ENCODE results near the gene SIK1.

Gene SIK1

GRCh38 chr21:43369124-43369523, 57.8 kb downstream of the SIK1 start:
- no peak for DNase-seq (ENCODE audit: low read depth in 1 of 2, low spot score in 1 of 2)

- DNase-seq (ENCODE audit: low read depth in 1 of 2, low spot score in 1 of 2) = no peak
These were observed 58.2 kb downstream of the SIK1 start for GRCh38 chr21:43368685-43369084.

DNA sequence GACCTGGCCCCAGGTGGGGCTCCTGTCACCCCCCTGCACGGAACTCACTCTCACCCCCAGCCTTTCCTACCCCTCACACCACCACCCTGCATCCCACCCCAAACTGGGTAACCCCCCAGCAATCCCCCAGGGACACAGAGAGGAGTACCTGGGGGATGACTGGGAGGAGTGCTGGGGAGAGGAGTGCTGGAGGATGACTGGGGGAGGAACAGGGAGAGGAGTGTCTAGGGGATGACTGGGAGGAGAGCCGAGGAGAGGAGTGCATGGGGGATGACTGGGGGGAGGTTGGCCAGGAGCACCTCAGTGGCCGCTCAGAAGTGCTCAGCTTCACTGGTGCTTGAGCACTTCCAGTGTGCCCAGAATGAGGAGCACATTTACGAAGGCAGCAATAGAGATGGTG, 59.1 kb downstream of the SIK1 start:
- no peak for DNase-seq (ENCODE audit: low read depth in 1 of 2, low spot score in 1 of 2)

GRCh38 chr21:43367296-43367695, 59.6 kb downstream of the SIK1 start:
- no peak for DNase-seq (ENCODE audit: low read depth in 1 of 2, low spot score in 1 of 2)

DNA sequence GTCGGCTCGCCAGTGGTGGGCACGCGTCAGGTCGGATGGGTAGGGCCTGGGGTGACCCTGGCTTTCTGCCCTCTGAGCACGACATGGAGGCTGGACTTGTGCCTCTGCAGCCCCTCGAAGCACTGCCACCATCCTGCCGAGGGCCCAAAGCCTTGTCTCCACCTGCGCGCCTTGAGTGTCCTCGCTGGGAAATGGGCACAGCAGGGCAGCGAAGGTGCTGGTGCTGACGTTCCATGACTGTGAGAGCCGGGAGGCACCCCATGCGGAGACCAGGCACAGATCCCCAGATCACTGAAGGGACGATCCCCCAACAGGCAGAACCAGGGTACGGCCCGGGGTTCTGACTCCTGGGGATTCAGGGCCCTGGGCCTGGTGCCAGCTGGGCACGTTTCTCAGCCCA, 60.3 kb downstream of the SIK1 start:
- DNase-seq (ENCODE audit: low read depth in 1 of 2, low spot score in 1 of 2) = no peak

DNA sequence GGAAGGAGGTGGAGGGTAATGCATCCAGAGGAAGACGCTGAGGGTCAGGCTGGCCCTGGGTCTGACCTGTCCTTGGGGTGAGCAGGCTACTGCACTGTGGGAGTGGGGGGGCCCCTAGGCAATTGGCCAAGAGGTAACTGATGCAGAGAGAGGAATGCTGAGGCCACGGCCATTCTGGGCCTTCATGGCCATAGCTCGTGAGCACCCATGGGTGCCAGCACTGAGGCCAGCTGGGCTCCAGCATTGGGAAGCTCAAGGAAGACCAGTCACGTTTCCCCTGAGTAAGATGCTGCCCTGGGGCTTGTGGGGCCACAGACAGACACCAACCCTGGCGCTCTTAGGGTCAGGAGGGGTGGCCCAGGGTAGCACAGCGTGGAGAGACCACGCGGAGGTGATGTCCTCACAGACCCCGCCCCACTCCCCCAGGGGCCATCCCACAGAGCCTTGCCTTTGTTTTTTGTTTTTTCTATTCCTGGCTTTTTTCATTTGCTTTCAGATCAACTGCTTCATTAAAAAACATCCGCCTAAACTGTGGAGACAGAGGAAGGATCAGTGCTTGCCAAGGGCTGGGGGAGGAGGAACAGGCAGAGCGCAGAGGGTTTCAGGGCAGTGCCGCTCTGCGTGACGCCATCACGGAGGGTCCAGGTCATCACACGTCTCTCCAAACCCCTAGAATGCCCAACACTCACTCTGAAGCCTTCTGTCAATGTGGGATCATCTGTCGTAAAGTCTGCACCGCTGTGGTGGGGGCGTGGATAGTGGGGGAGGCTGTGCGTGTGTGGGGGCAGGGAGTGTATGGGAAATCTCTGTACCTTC, 61.1 kb downstream of the SIK1 start:
- no peak for DNase-seq (ENCODE audit: low read depth in 1 of 2, low spot score in 1 of 2)

- no peak for DNase-seq (ENCODE audit: low read depth in 1 of 2, low spot score in 1 of 2)
These were observed 62.0 kb downstream of the SIK1 start for GRCh38 chr21:43364851-43365424.
